Astrocyte of the hippocampus (primary cell): ENCODE results near the gene PODXL.
A peak's percentile ranks its signal among the peaks of the same experiment; 100 is the strongest.
"Not testable (repeated sequence)": the region's sequence is repeated elsewhere in the genome, so short reads cannot be mapped to it uniquely, and the experiment has no call there.

Experiments
- DNase-seq: peaks from one replicate; pipeline ENCODE4 v3.0.0; 2011; ENCODE audit warnings: low read depth, low spot score

PODXL gene

DNA sequence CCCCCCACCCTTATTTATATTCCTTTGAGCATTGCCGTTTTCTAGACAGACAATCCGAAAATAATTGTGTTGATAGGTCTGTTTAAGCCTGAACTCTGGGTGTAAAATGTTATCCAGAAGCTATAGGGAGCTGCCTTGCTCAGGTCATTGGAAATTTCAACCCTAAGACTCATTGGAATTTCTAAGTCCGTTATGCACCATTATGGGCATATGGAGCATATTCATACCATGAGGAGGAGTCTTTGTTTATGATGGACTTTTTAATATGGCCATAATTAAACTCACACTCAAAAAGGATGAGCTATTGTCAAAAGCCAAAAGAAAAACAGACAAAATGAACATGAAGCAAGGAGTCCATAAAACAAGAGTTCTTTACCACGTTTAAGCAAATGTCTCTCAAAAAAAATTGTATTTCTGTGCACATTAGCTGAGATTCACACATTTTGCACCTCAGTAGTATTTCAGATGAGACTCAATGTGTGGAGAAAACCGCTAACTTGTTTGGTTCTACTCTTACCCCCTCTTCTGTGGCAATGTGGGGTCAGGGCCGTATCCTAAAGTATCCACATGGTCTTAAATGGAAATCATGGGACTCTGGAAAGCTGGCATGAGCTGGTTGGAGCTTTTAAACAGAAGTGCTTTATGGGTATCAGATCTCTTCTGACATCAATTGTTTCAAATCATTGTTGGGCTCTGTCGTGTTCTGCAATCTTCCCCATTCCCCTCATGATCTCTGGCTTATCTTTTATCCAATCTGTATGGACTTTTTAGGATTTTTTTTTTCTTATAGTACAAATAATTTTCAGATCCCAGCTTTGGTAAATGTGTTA is 60.5 kb downstream of the PODXL start:
- DNase-seq: no peak

DNA sequence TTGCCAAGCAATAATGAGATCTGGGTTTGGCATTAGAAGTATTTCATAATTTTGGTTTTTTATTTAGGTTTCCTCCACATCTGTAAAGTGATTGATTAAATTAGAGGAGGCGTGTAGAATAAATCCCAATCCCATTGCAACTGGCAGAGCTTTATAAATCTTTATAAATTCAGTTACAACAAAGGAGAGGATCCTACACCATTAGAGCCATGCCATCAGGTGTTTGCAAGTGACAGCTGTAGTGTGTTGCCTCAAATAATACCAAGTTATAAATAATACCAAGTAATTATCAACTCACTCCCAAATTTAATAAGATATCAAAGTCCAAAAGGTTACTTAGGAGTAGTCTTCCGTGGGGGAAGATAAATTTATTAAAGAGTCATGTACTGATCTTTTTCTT is 62.2 kb downstream of the PODXL start:
- no peak for DNase-seq

DNA sequence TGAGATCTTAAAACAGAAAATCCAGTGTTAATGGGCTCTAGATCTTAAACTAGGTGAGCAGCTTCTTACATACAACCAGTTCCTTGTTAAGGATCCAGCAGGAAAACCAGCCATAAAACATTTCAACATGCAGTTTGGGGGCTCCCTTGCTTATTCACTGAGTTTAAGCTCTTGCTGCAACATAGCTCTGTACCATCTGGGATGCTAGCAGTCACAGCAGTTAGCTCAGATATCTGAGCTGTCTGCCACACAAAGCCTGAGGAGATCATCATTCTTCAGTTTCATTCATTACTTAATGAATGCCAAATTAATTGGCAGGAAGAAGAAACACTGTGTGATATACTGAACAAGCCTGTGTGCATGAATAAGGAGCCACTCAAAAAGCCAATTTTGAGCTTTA is 62.8 kb downstream of the PODXL start:
- no peak for DNase-seq

DNA sequence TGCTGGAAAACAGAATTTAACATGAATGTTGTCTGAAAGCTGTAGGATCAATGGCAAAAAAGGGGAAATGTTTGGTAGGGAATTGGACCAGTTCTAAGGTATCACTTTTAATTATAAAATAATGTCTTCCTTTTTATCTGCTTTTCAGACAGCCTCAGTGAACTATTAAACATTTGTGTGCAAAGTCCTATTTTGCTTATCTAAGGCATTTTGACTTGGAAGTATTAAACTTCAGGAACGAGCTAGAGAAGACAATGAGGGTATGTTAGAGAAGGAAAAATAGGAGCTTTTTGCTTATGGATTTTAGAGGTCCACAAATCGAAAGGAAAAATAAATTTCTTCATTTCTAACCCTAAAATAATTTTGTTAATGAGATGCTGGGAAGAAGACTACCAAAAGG is 63.3 kb downstream of the PODXL start:
- no peak for DNase-seq

DNA sequence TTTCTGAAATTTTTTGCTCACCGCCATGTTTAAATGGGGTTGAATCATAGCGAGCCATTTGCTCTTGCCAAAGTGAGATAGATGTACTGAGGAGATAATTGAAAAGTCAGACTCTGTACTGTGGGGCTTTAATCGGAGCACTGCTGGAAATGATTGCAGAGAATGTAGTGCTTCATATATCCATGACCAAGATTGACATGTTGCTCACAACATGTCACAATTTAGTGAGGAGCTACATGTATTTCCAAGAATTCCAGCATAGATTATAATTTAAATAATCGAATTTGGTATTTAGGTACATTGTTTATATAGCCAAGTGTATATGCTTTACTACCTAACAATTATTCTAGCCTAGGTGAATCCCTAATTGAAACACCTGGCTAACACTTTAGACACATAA is 66.5 kb downstream of the PODXL start:
- DNase-seq: no peak

DNA sequence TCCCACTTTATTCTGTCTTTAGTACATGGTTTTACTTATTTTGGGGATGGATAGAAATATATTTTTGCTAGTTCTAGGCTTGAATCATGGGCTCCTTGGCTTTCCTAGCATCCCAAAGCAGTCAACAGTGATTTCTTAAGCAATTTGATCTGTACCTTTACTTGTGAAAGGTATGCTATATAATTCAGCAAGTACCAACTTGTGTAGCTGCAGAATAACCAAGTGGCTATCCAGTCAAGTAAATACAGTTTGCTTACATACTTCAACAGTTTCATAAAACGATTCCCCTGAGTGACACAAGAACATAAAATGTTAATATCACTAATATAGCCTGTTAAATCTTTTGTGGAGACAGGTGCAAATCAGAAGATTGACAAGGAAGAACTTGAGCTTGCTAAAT is 67.2 kb downstream of the PODXL start:
- DNase-seq: no peak

DNA sequence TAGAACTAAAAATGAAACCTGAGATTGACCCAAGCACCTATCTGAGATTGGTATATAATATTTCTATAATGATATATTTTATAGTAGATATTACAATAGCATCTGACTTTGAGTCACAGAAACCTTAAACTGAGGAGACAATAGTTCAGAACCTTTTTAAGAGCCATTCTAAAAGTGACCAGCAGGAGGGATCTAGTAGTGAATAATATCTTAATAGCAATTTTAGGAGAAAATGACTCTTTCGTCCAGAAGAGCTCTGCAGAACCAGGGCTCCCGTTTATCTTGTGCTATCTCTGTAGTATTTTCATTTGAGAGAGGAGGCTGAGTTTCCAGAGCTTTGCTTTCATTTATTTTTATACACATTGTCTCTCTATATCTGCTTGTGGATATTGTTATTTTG is 68.1 kb downstream of the PODXL start:
- DNase-seq: no peak

DNA sequence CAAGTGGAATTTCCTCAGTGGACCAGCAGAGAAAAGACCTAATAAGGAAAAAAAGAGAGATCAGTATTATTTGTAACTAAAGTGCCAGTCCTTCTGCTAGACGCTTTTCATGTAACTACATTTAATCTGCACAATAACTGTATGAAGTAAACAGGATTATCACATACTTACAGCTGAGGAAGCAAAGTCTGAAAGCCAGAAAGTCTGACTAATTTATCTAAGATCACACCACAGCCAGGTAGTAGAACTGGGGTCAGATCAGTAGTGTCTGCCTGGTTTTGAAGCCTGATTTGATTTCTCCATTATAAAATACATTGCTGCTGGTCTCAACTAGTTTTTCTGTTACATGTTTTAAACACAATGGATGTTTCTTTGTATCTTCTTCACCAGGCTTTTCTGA is 69.2 kb downstream of the PODXL start:
- no peak for DNase-seq

DNA sequence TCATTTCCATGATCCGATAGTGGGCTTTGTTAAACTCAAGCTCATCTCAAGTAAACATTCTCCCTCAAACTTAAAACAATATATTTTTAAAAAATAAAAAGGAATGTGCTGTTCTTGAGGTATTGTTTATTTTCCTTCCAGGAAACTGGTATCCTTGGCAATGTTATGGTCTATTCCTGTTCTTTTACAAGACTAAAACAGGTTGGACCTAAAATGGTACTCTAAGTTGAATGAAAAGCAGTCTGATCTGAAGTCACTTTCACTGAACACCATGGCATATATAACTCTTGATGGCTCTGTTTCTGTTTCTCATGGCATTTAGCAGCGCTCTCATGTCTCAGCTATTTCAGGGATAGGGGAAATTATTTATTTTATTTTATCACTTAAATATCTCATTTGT is 70.1 kb downstream of the PODXL start:
- DNase-seq: no peak

DNA sequence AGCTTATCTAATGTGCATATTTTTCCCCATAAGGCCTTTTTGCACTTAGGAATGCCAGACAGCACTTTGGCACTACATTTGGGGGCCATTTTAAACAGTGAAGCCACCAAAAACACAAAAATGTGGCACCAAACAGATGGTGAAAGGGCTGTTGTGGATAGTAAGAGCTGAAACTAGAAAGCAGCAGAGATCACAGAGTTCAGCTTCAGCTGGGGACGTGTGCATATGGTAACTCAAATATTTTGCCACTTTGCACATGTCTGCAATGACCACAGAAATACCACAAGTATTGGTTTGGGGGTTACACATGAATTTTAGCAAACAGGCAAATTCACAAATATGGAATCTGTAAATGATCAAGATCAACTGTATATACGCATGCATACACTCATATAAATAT is 72.8 kb downstream of the PODXL start:
- DNase-seq: no peak

DNA sequence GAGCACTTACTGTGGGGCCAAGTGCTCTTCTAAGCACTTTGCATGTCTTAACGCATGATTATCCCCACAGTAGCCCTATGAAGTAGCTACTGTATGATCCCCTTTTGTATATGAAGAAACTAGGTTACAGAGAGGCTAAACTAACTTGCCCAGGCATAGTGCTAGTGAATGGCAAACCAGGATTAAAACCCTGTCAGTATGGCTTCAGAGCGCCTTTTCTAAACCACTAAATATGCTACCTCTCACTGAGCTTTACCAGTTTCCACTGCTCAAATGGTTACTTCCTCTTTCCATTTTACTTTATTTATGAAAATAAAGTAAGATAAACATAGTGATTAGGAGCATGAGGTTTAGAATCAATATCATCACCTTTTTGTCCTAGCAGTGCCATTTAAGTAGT is 73.6 kb downstream of the PODXL start:
- DNase-seq: no peak

DNA sequence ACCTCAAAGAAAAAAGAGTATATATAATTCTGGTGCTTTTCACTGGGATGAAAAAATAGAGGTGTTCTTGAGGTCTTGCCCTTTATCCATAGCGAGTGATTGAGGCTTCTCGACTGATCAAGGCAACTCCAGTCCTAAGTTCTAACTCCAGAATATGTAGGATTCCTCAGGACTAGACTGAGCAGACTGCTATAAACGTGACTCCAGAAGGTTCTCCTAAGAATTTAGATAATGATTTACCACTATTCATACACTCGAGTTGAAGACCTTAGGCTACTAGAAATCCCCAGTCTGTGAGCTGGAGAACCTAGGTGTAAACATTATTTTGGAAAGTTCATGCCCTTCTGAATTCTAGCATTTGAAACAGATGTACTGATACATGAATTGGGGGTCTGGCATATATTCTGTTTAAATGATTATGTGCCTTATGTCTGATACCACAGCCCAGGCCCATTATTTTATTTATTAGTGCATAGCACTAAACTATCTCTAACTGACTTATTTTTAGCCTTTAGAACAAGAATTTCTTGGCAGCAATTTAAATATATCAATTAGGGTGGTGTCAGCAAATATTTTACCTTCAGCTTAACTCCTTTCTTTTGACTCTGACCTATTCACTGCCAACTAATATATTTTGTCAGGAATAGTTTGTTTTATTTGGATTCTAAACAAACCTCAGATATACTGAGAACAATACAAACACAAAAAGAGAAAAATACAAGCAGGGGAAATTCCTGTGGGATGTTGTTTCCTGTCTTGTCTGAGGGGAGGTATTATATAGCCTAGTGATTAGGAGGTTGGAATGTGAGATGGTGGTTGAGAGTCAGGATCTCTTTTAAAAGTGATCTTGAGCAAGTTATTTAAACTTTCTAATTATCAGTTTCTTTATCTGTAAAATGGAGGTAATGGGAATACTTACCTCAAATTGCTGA is 75.8 kb downstream of the PODXL start:
- peak; percentile 61 for DNase-seq

DNA sequence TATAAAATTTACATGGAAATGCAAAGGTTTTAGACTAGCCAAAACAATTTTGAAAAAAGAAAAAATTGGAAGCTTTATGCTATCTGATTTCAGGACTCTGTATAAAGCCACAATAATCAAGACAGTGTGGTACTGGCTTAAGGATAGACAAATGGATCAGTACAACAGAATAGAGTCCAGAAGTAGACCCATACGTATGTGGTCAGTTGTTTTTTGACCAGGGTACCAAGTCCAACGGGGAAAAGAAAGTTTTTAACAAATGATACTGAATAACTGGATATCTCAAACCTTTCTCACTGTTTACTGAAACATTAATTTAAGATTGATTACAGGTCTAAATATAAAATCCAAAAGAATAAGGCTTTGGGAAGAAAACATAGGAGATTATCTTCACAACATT is 79.7 kb downstream of the PODXL start:
- no peak for DNase-seq

DNA sequence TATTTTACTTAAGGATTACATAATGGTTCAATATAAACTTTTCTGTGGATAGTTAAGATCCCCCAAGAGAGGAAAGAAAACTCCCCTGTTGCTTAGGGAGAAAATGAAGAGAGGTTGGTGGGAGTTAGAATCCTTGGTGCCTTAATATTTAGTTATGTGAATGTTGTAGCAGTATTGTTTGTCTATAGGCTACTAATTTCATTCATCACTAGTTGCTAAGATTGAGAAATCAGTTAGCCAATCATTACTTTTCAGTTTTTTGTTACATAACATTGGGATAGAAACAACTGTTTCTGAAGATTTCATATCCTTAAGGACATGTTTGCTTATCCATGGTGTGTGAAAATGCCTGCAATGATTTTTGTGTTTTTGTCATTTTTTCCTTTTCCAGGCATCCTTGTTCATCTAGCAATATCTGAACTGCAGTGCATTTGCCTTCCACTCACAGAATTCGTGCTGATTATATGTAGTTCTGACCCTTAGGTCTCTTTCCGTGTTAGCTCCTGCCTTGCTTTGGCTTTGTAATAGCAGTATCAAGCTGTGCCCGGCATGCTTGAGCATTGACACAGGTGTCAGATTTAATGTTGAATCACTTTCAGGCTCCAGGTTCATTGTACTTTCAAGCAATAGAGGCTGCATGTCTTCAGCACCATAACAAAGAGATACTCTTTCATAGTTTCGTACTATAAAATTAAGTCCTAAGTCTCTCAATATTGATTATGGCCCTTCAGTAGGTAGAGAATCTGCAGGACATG is 85.0 kb downstream of the PODXL start:
- no peak for DNase-seq

DNA sequence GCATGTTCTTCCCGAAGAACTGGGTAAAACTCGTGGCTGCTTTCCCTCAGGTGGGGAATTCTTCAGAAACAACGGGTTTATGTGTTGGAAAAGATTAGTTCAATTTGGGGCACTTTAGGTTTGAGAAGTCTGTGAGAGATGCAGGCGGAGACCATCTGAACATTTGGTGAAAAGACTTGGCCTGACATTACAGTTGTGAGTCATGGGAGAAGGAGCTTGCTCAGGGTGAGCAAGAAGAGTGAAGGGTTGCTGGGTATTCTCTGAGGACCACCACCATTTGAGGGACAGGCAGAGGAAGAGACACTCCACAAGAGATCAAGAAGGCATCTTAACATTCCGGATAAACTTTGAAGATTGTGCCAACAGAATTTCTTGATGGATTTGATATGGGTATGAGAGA is 88.6 kb downstream of the PODXL start:
- no peak for DNase-seq

DNA sequence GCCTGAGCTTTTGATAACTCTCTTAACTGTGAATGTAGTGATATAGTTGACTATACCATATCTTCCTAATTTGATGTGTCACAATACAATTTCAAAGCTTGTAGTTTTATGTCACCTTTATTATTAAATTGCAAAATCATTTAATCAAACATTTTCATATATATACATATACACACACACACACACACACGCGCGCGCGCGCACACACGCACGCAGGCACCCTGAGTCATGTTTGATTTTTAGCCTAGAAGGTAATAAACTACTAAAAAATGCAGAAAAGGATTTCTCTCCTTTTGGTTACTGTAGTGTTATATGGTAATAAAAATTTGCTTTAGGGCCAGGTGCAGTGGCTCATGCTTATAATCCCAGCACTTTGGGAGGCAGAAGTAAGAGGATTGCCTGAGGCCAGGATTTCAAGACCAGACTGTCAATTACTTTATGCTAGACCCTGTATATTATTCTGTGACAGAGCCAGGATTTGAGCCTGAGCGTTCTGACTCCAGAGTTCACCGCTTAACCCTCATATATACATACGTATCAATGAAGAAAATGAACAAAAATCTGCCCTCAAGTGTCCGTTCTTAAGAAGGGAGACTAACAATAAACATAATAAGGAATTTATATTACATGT is 89.6 kb downstream of the PODXL start:
- DNase-seq: no peak

DNA sequence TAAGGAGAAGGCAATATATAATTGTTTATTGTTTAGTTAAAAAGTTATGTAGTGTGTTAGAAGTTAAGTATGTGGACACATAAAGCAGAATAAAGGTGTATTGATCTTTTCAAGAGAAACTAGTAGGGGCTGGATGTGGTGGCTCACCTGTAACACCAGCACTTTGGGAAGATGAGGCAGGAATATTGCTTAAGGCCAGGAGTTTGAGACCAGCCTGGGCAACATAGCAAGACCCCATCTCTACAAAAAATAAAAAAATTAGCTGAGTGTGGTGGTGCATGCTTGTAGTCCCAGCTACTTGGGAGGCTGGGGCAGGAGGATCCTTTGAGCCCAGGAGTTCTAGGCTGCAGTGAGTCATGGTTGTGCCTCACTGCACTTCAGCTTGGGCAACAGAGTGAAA is 93.7 kb downstream of the PODXL start:
- not testable (repeated sequence) for DNase-seq

DNA sequence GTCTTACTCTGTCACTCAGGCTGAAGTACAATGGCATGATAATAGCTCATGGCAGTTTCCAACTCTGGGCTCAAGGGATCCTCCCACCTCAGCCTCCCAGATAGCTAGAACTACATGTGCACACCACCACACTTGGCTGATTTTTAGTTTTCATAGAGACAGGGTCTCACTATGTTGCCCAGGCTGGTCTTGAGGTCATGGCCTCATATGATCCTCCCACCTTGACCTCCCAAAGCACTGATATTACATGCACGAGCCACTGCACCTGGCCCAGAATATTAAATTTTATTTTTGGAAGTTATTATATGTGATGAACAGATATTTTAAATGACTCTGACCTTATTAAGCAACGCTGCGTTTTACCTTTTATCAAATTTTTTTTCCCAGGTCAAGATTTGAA is 94.4 kb downstream of the PODXL start:
- DNase-seq: no peak

DNA sequence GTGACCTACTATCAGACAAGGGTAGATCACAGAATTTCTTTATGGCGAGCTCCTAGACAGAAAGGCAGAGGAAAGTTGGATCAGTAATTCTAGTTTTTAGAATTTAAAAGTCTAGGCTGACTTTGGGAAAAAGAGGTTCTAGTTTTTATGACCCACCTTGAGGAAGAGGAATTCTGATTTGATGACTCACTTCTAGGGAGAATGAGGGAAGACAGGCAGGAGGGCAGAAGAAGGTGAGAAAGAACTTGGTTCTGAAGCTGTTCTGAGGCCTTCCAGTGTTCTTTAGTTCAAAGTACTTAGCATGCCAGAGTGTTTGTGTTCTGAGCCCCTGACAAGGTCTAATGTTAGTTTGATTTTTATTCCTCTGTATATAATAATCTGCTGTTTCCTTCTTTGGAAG is 97.2 kb downstream of the PODXL start:
- peak; percentile 6 for DNase-seq

DNA sequence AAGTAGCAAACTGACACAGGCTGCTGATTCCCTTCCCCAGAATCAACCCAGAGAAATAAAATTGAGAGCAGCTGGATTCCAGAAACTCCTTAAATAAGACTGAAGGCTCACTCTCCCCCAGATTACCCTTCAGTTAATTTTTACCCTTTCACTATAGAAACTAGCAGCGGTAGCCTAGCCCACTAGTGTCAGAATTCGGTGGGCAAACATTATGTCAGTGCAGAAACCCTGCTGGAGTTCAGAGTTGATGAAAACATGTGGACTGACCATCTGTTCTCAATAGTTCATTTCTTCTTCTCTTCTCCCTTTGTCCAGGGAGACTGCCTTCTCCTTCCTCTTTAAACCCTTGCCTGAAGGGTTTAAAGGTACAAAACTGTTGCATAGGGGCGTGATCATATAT is 100.1 kb downstream of the PODXL start:
- no peak for DNase-seq

DNA sequence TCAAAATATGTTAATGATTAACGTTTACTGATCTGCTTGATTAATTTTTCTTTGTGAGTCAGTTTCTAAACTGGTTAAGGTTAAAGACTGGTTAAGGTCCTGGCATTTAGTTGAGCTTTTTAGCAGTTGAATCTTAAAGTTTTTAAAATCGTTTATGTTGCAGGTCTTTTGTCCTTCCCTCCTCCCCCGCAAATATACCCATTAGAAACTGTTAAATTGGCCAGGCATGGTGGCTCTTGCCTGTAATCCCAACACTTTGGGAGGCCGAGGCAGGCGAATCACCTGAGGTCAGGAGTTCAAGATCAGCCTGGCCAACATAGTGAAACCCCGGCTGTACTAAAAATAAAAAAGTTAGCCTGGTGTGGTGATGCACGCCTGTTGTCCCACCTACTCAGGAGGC is 100.9 kb downstream of the PODXL start:
- DNase-seq: no peak

DNA sequence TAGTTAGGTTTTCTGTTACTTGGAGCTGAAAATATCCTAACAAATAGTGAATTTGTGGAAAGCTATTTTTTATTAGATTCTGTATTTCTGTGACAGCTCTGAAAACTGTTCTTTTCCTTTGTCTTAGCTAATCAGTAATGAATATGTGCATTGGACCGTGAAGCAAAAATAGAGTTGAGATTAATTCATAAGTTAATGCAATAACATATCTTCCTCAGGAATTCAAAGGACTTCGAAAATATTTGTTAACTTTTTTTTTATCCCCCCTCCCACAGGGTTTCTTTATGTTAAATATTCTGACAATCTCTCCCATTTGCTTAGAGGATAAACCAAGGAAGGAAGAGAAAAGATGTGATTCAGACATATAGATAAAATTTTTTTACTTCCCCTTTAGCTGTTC is 101.4 kb downstream of the PODXL start:
- no peak for DNase-seq
